Stimulated activated CD4-positive, alpha-beta T cell treated with anti-CD3 and anti-CD28 coated beads, Interleukin-12 subunit alpha, Interleukin-12 subunit beta, amount 100 ng/mL, for 24 hours (primary cell): ENCODE data around the gene PADI6.
A peak's percentile ranks its signal among the peaks of the same experiment; 100 is the strongest.

Experiments used
- DNase-seq, 2 experiments: peaks; one replicate each; pipeline ENCODE4 v3.0.0-alpha.2; 2020; ENCODE audit warnings: low read depth in 2 of 2

The PADI6 gene

DNA sequence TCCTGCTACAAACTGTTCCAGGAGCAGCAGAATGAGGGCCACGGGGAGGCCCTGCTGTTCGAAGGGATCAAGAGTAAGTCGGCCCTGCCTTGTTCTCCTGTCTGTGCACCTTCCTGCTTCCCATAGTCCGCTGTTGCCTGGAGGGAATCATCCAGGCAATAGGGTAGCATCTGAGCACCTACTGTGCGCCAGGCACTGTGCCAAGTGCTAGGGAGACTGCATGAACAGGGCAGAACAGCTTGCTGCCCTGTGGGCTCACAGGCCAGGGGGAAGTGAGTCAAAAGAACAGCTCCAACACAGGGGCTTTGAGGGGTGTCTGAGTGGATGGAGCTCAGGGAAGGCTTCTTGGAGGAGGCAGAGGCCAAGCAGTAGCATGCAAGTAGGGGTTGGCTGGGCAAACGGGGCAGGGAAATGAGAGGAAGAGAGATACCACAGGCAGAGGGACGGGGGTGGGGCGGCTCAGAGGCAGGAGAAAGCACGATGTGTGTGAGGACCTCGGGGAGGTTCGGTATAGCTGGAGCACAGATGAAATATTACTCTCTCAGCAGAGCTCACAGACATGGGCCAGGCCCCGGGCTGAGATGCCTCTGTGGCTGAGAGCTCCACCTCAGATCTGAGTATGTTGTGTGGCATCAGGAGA, 15.5 kb upstream of the PADI6 start:
- peak in 1 of 2 experiments; percentile 9 for DNase-seq

DNA sequence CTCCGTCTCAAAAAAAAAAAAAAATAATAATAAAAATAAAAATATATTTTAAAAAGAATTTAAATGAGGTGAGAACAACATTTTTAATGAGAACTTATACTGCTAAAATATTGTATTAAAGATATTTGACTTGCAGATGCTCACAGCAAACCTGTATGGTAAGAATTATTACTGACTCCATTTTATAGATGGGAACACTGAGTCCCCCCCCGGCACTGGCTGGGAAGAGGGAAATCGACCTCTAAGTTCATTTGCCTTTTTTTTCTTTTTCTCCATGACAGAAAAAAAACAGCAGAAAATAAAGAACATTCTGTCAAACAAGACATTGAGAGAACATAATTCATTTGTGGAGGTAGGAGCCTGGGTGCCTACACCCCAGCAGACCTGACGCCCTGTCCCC, 13.4 kb upstream of the PADI6 start:
- DNase-seq = no peak

DNA sequence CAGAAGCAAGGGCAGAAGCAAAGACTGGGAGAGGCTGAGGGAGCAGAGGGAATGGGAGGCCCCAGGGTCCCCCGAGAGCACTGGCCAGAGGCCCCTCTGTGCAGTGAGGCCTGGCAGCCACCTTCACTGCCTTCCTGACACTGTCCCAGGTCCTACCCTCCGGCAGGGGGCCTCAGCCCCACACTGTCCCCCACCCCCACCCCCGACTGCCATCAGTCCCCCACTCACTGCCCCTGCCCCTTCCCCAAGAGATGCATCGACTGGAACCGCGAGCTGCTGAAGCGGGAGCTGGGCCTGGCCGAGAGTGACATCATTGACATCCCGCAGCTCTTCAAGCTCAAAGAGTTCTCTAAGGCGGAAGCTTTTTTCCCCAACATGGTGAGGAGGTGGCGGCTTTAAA, 13.0 kb upstream of the PADI6 start:
- DNase-seq = no peak

DNA sequence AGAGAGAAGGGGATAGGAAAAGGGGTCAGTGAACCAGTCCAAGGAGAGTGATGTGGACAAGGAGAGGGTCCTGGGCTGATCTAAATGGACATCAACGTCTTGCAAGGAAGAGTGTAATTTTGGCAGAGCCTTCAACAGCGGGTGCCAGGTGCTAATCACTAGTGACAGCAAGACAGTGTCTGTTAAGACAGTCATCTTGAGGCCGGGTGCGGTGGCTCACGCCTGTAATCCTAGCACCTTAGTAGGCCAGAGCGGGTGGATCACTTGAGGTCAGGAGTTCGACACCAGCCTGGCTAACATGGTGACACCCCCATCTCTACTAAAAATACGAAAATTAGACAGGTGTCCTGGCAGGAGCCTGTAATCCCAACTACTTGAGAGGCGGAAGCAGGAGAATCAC, 12.2 kb upstream of the PADI6 start:
- DNase-seq = no peak

DNA sequence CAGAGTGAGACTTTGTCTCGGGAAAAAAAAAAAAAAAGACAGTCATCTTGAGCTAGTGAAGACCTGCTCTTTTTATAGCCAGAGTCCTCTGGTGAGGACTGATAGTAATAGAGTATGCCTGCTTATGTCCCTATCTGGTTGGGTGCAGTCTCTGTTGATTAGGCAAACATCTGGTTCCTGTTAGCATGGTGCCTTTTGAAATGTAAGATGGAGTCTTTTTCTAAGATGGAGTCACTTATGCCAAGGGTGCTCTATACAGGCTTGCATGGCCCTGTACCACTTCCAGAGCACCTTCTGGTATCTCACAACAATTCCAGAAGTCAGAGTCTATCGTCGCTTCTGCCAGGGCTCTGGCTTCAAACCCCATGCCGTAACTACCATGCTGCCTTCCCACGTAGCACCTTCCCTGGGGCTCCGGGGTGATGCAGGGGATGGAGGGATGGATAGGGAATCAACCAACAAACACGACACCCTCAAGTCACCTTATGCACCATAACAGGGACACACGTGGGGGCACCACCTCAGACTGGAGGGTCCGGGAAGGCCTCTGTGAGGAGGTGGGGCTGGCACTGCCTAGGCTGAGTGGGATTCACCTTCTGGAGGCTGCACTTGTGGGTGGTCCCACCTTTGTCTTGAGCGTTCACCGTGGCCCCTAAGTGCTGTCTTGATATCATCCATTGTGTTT, 11.6 kb upstream of the PADI6 start:
- no peak for DNase-seq

DNA sequence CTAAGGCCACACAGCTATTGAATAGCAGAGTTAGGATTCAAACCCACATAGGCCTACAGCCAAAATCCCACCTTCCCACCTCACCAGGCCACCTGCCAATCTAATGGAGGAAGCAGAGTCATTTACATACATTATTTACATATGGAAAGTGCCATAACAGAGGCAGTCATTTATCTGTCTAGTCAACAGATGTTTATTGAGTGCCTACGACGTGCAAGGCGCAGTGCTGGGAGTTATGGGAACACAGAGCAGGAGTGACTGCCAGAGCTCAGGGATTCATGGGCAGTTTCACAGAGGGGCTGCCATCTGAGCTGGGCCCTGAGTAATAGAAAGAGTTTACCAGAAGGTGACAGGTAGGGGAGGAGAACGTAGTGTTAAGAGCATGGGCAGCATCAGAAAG, 10.3 kb upstream of the PADI6 start:
- DNase-seq = no peak

DNA sequence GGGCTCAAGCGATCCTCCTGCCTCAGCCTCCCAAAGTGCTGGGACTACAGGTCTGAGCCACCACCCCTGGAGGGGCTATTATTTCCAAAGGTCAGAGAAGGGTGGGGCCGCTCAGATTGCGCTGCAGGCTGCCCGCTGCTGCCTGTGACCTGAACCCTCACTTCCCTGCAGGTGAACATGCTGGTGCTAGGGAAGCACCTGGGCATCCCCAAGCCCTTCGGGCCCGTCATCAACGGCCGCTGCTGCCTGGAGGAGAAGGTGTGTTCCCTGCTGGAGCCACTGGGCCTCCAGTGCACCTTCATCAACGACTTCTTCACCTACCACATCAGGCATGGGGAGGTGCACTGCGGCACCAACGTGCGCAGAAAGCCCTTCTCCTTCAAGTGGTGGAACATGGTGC, 8.6 kb upstream of the PADI6 start:
- DNase-seq = no peak

DNA sequence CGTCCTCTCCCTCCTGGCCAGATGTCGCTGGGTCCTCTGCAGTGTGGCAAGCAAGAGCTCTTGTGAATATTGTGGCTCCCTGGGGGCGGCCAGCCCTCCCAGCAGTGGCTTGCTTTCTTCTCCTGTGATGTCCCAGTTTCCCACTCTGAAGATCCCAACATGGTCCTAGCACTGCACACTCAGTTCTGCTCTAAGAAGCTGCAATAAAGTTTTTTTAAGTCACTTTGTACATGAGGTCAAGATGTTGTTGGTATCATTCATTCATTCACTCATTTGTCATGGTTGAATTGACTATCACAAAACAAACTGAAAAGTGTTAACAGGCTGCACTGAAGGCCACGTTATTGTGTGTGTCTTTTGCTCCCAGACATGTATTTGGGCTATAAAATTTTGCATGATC, 8.2 kb upstream of the PADI6 start:
- no peak for DNase-seq

DNA sequence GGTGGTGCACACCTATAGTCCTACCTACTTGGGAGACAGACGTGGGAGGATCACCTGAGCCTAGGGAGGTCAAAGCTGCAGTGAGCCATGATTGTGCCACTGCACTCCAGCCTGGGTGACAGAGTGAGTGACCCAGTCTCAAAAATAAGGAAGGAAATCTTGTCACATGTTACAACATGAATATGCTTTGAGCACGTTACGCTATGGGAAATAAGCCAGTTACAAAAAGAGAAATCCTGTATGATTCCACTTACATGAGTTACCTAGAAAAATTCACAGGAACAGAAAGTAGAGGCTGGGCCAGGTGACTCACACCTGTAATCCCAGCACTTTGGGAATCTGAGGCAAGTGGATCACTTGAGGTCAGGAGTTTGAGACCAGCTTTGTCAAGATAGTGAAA, 6.7 kb upstream of the PADI6 start:
- DNase-seq = no peak

DNA sequence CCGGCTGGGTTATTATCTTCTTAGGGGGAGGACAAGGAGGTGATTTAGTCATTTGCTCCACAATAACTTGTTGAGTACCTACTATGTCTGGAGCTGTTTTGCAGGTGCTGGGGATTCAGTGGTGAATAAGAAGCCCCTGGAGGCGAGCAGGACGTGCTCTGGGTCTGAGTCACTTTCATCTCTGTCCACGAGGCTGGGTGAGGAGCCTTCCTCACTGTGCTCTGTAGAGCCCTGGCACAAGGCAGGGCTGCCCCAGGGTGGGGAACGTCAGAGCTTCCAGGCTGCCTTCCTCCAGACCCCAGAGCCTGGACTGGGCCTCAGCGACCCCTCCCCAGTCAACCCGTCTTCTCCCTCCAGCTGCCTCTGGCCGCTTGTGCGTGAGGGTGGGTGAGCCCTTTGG, 2.5 kb upstream of the PADI6 start:
- no peak for DNase-seq

DNA sequence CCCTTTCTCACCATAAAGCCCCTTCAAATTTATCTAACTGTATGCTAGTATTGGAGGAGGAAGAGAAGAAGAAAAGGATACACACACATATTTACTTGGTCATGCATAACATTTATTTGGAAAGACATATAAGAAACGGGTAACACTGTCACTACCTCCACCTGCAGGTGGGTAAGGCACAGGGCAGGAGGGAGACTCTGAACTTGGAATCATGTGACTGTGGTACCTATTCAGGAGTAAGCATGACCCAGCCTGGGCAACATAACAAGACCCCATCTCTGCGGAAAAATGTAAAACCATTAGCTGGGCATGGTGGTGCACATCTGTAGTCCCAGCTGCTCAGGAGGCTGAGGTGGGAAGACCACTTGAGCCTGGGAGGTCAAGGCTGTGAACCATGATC, 1.4 kb upstream of the PADI6 start:
- no peak for DNase-seq

DNA sequence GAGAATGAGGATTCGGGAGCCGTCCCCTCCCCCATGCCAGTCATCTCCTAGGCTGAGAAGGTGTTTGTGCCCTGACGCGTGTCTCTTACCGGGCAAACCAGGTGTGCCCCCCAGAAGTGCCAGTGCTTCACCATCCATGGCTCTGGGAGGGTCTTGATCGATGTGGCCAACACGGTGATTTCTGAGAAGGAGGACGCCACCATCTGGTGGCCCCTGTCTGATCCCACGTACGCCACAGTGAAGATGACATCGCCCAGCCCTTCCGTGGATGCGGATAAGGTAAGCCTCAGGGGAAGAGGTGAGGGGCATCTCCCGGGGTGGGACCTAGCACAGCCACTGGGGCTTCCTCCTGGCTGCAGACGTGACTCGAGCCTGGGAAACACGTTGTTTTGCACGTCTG, 959 bp downstream of the PADI6 start:
- no peak for DNase-seq

DNA sequence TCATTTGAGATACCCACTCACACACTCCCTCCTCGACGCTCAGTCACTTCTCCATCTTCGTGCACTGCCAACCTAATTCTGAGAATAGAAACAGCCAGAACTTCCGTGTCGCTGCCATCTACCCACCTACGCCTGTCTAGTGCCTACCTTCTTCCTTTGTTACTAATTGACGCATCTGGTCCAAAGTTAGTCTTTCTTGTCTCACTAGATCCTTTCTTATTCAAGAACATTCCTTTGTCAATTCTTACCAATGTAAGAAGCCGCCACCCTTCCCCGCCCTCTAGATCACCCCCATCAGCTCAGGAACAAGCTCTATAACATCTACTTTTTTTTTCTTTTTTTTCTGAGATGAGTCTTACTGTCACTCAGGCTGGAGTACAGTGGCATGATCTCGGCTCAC, 3.7 kb downstream of the PADI6 start:
- no peak for DNase-seq

DNA sequence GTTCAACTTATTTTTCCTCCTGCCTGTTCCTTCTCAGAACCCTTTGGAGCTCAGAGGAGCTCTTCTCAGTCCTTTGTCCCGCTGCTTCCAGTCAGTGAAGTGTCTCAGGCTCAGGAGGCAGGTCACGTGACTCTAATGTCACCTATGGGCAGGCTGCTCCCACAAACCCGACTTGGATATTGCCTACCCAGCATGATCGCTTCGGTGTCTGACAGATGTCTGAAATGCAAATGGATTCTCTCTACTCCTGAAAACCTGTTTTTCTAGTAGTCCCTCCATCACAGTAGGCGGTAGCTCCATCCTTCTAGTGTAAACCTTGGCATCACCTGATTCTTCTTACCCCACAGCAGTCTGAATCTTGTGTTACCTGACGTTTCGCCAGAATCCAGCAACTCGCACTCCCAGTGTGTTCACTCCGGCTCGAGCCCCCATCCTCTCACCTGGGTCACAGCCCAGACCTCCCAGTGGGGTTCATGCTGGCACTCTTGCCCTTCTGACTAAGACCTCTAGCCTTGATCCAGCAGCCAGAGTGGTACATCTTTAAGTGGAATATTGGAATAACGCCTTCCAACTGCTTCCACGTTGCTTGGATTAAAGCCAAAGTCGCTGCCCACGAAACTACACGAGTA, 5.4 kb downstream of the PADI6 start:
- no peak for DNase-seq

DNA sequence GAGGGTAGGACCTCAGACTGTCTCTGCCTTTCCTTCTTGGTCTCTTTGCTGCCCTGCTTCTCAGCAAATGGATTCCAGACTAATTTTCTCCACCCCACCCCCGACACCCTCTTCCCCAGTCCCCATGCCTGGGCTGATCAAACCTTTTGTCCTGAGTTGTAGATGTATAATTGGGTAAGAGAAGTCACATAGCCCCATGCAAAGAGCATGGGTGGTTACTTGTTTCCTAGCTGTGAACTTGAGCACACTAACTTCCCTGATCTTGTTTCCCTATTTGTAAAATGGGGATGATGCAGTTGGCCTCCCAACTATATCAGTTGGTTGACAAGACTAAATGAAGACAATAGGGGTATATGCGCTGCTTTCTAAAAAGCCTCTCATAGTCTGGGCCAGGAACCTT, 9.2 kb downstream of the PADI6 start:
- DNase-seq = no peak

DNA sequence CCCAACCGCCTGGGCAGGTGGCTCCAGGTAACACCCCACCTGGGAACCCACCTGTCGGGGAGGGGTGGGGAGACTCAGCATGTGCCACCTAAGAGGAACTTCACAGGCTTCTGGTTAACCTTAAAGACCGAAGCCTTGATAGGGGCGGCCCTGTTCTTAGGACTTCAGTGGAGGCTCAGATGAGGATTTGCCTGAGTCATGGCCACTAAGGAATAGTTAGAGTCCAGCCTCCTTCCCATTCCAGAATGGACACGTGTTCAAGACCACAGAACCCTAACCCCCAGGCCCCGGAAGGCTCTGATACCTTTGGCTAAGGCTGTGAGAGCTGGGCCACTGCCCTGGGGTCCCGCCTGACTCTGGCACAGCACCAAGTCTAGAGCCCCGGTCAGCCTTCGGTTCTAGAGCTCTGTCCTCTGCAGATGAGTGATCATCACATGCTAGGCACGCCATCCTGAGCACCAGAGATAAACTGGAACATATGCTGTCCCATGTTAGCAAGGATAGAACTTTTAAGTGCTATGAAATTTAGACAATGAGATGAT, 20.3 kb downstream of the PADI6 start:
- no peak for DNase-seq

DNA sequence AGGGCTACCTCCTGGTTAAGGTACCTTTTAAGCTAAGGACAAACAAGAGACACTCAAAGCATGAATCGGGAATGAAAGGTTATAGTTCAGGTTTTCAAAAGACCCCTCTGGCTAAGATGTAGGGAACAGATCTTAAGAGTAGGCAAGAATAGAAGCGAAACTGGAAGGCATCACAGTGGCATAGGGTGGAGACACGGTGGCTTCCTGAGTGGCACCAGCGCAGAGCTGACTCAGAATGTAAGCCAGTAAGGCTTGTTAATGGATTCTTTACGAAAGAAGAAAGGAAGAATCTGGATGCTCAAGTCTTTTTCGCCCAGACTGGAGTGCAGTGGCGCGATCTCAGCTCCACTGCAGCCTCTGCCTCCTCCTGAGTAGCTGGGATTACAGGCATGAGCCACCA, 21.2 kb downstream of the PADI6 start:
- DNase-seq = no peak

DNA sequence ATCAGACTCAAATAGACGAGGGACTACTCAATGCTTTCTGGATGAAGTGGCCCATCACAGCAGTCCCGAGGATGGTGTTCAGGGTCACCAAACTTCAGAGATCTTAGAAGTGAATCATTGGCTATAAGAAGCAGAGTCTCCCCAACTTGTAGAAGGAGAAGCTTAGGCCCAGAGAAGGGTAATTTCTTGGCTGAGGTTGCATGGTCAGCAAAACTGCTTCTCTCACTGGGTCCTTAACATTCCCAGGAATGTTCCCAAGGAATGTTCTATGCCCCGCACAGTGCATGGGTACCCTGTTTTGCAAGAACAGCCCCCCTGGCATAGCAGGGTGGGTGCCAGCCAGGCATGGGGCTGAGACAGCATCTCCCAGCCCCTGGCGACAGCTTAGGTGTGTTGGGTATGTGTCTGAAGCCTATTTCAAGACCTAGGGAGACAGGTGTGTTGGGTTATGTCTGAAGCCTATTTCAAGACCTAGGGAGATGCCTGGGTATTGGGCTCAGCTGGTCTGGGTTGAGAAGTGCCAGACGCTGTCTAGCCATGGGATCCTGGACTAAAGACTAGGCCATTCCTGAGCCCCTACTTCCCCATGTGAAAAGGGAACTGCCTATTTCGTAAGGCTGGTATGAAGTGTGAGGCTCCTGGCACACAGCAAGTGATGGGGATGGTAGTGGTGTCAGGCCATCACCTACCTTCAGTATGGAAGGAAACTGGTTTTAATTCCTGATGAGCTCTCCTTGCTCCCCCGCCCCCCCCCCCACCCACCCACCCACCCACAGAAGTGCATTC, 26.1 kb downstream of the PADI6 start:
- no peak for DNase-seq

DNA sequence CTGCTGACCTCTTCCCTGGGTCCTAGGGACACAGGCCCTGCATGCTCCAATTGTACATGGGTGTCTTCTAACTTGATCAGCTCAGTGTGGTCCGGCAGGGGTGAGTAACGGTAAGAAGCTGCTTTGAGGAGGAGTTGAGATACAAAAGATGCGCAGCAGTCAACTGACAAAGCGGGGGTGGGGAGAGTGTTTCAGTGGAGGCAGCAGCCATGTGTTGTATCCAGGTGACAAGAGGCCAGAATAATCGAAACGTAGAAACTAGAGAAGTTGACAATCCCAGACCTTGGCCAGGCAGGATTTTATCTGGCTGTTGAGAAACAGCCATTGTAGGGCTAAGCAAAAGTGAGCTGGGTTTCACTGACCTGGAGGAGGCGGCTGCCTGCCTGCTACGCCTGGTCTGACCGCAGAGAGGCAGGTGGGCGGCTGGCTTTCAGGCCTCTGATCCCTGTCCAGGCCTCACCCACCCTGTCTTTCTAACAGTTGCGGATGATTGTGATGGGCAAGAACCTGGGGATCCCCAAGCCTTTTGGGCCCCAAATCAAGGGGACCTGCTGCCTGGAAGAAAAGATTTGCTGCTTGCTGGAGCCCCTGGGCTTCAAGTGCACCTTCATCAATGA, 28.8 kb downstream of the PADI6 start:
- no peak for DNase-seq

DNA sequence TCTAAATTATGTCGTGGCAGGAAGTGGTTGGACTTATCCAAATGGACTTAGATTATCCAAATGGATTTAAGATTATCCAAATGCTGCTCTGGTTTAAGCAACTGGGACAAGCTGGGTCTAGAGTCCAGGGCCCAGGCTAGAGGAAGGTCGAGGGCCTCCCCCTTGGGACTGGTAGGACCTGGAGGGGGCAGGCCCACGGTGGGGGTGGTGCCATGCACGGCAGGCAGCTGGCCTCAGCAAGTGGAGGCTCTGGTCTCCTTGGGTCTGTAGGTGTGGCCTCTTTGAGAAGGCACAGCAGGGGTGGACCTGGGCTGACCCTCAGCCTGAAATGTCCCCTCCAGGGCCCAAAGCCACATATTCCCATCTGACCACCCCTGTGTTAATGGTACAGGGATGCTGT, 29.8 kb downstream of the PADI6 start:
- no peak for DNase-seq

DNA sequence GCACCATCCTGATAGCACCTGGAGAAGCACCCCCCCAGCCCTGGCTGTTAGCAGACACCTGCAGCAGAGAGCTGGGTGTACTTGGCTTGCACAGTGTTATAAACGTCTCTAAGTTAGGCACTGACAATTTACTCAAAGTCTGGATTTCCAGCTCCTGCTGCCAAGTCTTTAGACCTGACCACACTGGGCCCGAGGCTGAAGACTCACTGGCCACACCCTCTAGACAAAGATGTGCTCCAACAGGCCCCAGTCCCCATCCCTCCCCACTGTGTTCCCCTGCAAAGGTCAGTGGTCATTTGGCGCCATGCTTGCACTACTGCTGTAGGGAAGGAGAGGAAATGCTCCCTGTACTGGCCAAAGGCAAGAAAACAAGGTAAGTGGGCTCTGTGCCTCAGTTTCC, 31.1 kb downstream of the PADI6 start:
- DNase-seq = no peak
